HepG2 (cell line): ENCODE results near the gene CHTF8. TPM values are rescaled to one million over a fixed set of nuclear protein-coding genes. Genes with fewer than 3 reads are reported as not detected.

Experiments used
- CCAR2 ChIP-seq: fragments of 200-400 bp; formaldehyde crosslinking; optimal IDR thresholded peaks from 2 replicates; pipeline ENCODE3; 2018; ENCODE audit warnings: low read depth, mild to moderate bottlenecking, low read length, moderate library complexity
- ESRRA ChIP-seq: sonication (generic); formaldehyde crosslinking; IDR thresholded peaks from 2 replicates; pipeline ENCODE4 v1.5.1; 2020; ENCODE audit warnings: mild to moderate bottlenecking, low read depth, missing genetic modification reagents
- HOXA3 ChIP-seq: sonication (generic); formaldehyde crosslinking; IDR thresholded peaks from 2 replicates; pipeline ENCODE4 v1.5.0; 2020; ENCODE audit warnings: missing genetic modification reagents
- IRF2 ChIP-seq: IDR thresholded peaks from 2 replicates; pipeline ENCODE4 v1.6.1; 2018; ENCODE audit warnings: missing genetic modification reagents, missing compliant biosample characterization
- JDP2 ChIP-seq: sonication (generic); formaldehyde crosslinking; IDR thresholded peaks from 2 replicates; pipeline ENCODE4 v1.8.1; 2022; ENCODE audit warnings: missing genetic modification reagents, borderline replicate concordance
- KLF16 ChIP-seq, 2 experiments: sonication (generic) in 1 of 2; formaldehyde crosslinking in 1 of 2; IDR thresholded peaks; 2 replicates each; pipeline versions ENCODE4 v1.6.1 to v1.8.0; 2016 to 2023; ENCODE audit warnings: missing genetic modification reagents in 2 of 2, missing compliant biosample characterization in 1 of 2
- NFIB ChIP-seq: sonication (generic); formaldehyde crosslinking; IDR thresholded peaks from 2 replicates; pipeline ENCODE4 v1.9.0; 2021; ENCODE audit warnings: missing genetic modification reagents, mild to moderate bottlenecking, borderline replicate concordance
- RFXAP ChIP-seq: sonication (generic); formaldehyde crosslinking; IDR thresholded peaks from 2 replicates; pipeline ENCODE4 v1.4.0; 2020; ENCODE audit warnings: missing genetic modification reagents, borderline replicate concordance
- RORA ChIP-seq: sonication (generic); formaldehyde crosslinking; IDR thresholded peaks from 2 replicates; pipeline ENCODE4 v1.5.0; 2020; ENCODE audit warnings: mild to moderate bottlenecking, missing genetic modification reagents, moderate library complexity
- SALL1 ChIP-seq: sonication (generic); formaldehyde crosslinking; IDR thresholded peaks from 2 replicates; pipeline ENCODE4 v1.8.0; 2022; ENCODE audit warnings: mild to moderate bottlenecking, missing genetic modification reagents
- SIN3A ChIP-seq: IDR thresholded peaks from 2 replicates; pipeline ENCODE4 v1.6.1; 2011; ENCODE audit warnings: low read depth, mild to moderate bottlenecking, control low read depth, low read length, borderline replicate concordance
- ZBTB8A ChIP-seq: sonication (generic); formaldehyde crosslinking; IDR thresholded peaks from 2 replicates; pipeline ENCODE4 v1.4.0; 2020; ENCODE audit warnings: mild to moderate bottlenecking, low read depth, missing genetic modification reagents, borderline replicate concordance
- ZNF383 ChIP-seq: sonication (generic); formaldehyde crosslinking; IDR thresholded peaks from 2 replicates; pipeline ENCODE4 v1.4.0; 2020; ENCODE audit warnings: missing genetic modification reagents, mild to moderate bottlenecking, borderline replicate concordance
- ZNF510 ChIP-seq: sonication (generic); formaldehyde crosslinking; IDR thresholded peaks from 2 replicates; pipeline ENCODE4 v1.4.0; 2020; ENCODE audit warnings: low read depth, mild to moderate bottlenecking, missing genetic modification reagents
- ZNF563 ChIP-seq: sonication (generic); formaldehyde crosslinking; IDR thresholded peaks from 2 replicates; pipeline ENCODE4 v1.8.0; 2022; ENCODE audit warnings: mild to moderate bottlenecking, moderate library complexity, missing genetic modification reagents
- ZNF572 ChIP-seq: sonication (generic); formaldehyde crosslinking; IDR thresholded peaks from 2 replicates; pipeline ENCODE4 v1.5.1; 2020; ENCODE audit warnings: mild to moderate bottlenecking, missing genetic modification reagents
- ZNF781 ChIP-seq: sonication (generic); formaldehyde crosslinking; IDR thresholded peaks from 2 replicates; pipeline ENCODE4 v1.5.1; 2020; ENCODE audit warnings: borderline replicate concordance, mild to moderate bottlenecking, missing genetic modification reagents; ENCODE audit errors: not compliant biosample characterization
- polyA plus RNA-seq, 8 experiments: library from polyadenylated mRNA; depleted of rRNA in 3 of 8; stranded (reverse) in 7 of 8; unstranded in 1 of 8; fragments of >200 nt; fragmentation: Illumina TruSeq in 4 of 8; extraction: Trizol in 4 of 8; gene quantifications; 2 replicates each; pipeline versions ENCODE4 v1.2.1 to v1.2.3, GENCODE V29; 2011 to 2016; ENCODE audit warnings: low read depth in 4 of 8, missing spikeins in 1 of 8, mixed read lengths in 1 of 8; ENCODE audit not compliant: insufficient read depth in 1 of 8
- total RNA-seq, 5 experiments: library from RNA; depleted of rRNA; stranded (reverse); fragments of >200 nt; fragmentation: Illumina TruSeq; extraction: Trizol; gene quantifications; 2 replicates each; pipeline ENCODE4 v1.2.3, GENCODE V29; 2016; ENCODE audit warnings: low read depth in 1 of 5
- TF ChIP-seq, protein P1 (sequence below): sonication (generic); formaldehyde crosslinking; IDR thresholded peaks from 2 replicates; pipeline ENCODE4 v1.4.0; 2020; ENCODE audit warnings: missing genetic modification reagents, borderline replicate concordance
- TF ChIP-seq, protein P2 (sequence below): sonication (generic); formaldehyde crosslinking; IDR thresholded peaks from 2 replicates; pipeline ENCODE4 v1.5.0; 2020; ENCODE audit warnings: missing genetic modification reagents, mild to moderate bottlenecking, borderline replicate concordance
- TF ChIP-seq, protein P3 (sequence below): sonication (generic); formaldehyde crosslinking; conservative IDR thresholded peaks from 2 replicates; pipeline ENCODE4 v1.8.0; 2022; ENCODE audit warnings: mild to moderate bottlenecking, moderate library complexity, missing genetic modification reagents

CHTF8 gene
- total and polyA plus RNA-seq, 2 of the 13 experiments (the other 11 are each of a cell fraction or from before 2014, with no cell fraction given) = 37.2 to 67.5 TPM

- TF ChIP-seq, protein P1, sequence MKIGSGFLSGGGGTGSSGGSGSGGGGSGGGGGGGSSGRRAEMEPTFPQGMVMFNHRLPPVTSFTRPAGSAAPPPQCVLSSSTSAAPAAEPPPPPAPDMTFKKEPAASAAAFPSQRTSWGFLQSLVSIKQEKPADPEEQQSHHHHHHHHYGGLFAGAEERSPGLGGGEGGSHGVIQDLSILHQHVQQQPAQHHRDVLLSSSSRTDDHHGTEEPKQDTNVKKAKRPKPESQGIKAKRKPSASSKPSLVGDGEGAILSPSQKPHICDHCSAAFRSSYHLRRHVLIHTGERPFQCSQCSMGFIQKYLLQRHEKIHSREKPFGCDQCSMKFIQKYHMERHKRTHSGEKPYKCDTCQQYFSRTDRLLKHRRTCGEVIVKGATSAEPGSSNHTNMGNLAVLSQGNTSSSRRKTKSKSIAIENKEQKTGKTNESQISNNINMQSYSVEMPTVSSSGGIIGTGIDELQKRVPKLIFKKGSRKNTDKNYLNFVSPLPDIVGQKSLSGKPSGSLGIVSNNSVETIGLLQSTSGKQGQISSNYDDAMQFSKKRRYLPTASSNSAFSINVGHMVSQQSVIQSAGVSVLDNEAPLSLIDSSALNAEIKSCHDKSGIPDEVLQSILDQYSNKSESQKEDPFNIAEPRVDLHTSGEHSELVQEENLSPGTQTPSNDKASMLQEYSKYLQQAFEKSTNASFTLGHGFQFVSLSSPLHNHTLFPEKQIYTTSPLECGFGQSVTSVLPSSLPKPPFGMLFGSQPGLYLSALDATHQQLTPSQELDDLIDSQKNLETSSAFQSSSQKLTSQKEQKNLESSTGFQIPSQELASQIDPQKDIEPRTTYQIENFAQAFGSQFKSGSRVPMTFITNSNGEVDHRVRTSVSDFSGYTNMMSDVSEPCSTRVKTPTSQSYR (CRISPR knock-in tag) = peak; percentile 82
- no peak for TF ChIP-seq ZNF510
- TF ChIP-seq JDP2 (CRISPR knock-in tag) = no peak
- TF ChIP-seq KLF16 (CRISPR knock-in tag; IDR thresholded peaks at IDR 0.05) = 0 out of 4 replicates have a peak, but pooled peaks of 1 of the 2 experiments have one; percentile 17
- peak; percentile 84; the same call in 1 of the 2 replicates for TF ChIP-seq NFIB
- TF ChIP-seq, protein P2, sequence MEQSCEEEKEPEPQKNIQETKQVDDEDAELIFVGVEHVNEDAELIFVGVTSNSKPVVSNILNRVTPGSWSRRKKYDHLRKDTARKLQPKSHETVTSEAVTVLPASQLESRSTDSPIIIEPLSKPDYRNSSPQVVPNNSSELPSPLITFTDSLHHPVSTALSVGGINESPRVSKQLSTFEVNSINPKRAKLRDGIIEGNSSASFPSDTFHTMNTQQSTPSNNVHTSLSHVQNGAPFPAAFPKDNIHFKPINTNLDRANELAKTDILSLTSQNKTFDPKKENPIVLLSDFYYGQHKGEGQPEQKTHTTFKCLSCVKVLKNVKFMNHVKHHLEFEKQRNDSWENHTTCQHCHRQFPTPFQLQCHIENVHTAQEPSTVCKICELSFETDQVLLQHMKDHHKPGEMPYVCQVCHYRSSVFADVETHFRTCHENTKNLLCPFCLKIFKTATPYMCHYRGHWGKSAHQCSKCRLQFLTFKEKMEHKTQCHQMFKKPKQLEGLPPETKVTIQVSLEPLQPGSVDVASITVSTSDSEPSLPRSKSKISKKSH (CRISPR knock-in tag) = peak; percentile 76; the same call in 1 of the 2 replicates
- TF ChIP-seq ZNF781 = no peak
- no peak for TF ChIP-seq ZNF563 (CRISPR knock-in tag)
- no peak; the same call in 1 of the 2 replicates for TF ChIP-seq ZNF572 (CRISPR knock-in tag)
- TF ChIP-seq IRF2 (CRISPR knock-in tag) = 0 out of 2 replicates have a peak, but pooled peaks have one; percentile 17
- 0 out of 2 replicates have a peak, but pooled peaks have one; percentile 23 for TF ChIP-seq RFXAP (CRISPR knock-in tag)
- no peak for TF ChIP-seq CCAR2
- TF ChIP-seq ESRRA = no peak
- no peak for TF ChIP-seq ZBTB8A (CRISPR knock-in tag)
- TF ChIP-seq RORA (CRISPR knock-in tag) = no peak
- peak; percentile 71 for TF ChIP-seq SALL1 (CRISPR knock-in tag)
- TF ChIP-seq, protein P3, sequence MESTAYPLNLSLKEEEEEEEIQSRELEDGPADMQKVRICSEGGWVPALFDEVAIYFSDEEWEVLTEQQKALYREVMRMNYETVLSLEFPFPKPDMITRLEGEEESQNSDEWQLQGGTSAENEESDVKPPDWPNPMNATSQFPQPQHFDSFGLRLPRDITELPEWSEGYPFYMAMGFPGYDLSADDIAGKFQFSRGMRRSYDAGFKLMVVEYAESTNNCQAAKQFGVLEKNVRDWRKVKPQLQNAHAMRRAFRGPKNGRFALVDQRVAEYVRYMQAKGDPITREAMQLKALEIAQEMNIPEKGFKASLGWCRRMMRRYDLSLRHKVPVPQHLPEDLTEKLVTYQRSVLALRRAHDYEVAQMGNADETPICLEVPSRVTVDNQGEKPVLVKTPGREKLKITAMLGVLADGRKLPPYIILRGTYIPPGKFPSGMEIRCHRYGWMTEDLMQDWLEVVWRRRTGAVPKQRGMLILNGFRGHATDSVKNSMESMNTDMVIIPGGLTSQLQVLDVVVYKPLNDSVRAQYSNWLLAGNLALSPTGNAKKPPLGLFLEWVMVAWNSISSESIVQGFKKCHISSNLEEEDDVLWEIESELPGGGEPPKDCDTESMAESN (CRISPR knock-in tag) = 0 out of 2 replicates have a peak, but pooled peaks have one; percentile 25
- no peak for TF ChIP-seq SIN3A
- no peak for TF ChIP-seq ZNF383 (CRISPR knock-in tag)
- TF ChIP-seq HOXA3 (CRISPR knock-in tag) = peak; percentile 49; the same call in 1 of the 2 replicates
Measured at GRCh38 chr16:69089091-69089910, 43.1 kb downstream of the CHTF8 start (continued).
